Stimulated activated CD4-positive, alpha-beta T cell treated with anti-CD3 and anti-CD28 coated beads, Interleukin-12 subunit alpha, Interleukin-12 subunit beta, amount 100 ng/mL, for 24 hours (primary cell): ENCODE data around the gene PHB1.
"Not testable (repeated sequence)": the region's sequence is repeated elsewhere in the genome, so short reads cannot be mapped to it uniquely, and the experiment has no call there.

Experiments
- DNase-seq, 2 experiments: peaks; one replicate each; pipeline ENCODE4 v3.0.0-alpha.2; 2020; ENCODE audit warnings: low read depth in 2 of 2

The PHB1 gene

DNA sequence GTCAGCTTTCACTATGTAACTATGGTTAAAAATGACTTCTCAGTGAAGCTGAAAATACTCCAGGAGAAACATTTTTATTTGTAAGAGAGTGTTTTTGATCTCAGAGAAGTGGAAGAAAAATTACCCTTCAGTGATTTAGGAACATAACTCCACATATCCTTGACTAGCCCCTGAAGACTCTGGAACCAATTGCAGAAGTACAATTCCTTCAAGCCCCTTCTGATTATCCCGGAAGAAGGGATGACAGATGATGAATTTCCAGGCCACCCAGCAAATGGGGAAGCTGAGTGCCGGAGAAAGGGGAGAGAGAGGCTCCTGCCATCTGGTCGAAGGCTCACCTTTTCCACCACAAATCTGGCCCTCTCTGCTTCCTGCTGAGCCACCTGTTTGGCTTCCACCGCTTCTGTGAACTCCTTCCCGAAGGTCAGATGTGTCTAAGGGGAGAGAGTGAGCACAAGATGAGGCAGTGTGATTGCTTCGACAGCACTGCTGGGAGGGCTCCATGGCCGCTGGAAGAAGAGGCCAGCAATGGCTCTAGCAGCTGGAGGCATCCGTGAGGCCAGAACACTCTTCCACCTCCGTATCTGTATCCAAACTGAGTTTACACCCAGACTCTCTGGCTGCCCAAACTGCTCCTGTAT lies 8.1 kb downstream of the PHB1 start:
- no peak for DNase-seq

DNA sequence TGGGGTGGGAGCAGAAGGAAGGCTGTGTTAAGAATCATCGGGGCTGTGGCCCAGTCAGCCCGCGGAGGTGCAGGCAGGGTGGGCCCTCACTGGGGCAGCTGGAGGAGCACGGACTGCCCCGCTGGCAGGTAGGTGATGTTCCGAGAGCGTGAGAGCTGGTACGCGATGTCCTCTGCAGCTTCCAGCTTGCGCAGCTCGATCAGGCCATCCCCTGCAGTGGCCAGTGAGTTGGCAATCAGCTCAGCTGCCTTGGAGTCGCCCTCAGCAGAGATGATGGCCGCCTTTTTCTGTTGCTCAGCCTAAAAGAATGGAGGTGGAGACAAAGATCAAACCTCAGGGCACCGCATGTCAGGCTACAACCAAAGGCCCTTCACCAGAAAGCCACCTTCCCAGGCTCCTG lies 9.8 kb downstream of the PHB1 start:
- DNase-seq = no peak

DNA sequence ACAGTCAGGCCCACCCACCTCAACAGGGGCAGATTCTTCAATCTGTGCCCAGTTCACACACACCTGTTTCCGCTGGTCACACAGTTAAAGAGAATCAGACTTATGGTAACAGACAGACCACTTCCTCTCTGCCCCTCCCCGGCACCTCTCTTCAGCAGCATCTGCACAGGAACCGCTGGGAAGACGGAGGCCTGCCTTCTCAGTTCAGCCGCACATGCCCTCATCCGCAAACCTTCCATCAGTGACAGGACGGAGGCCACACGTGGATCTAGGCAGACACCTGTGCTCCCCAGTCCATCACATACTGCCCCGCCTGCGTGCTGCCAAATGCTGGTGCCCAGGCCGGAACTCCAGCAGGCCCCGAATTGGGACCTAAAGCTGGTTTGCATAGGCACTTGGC lies 10.3 kb downstream of the PHB1 start:
- no peak for DNase-seq

DNA sequence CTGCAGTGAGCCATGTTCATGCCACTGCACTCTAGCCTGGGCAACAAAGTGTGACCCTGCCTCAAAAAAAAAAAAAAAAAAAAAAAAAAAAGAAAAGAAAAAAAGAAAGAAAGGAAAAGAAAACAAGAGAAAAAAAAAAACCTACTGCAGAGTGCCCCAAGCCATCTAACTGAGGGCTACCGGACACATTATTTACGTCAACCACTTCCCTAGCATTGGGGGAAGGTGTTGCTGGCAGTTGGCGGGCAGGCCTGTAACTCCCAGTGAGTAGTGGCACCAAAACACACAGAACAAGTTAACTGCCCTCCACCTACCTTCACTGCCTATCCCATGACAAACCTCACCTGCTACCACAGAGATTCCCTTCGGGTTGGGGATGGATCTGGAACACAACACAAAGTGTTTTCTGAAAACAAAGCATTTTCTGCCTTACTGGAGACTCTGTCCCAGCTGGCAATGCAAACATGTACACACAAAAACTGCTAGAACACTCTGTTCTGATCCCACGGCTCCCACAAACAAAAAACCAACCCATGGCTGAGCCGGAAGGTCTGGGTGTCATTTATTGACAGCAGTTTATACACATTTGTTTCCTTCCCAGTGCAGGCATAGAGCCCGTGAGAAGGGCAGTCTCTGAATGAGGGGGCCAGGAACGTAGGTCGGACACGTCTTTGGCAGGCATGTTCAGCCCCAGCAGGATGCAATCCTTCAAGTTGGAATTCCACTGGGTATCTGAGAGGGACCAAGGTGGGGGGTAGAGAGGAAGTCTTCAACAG lies 11.0 kb downstream of the PHB1 start:
- DNase-seq = no peak

DNA sequence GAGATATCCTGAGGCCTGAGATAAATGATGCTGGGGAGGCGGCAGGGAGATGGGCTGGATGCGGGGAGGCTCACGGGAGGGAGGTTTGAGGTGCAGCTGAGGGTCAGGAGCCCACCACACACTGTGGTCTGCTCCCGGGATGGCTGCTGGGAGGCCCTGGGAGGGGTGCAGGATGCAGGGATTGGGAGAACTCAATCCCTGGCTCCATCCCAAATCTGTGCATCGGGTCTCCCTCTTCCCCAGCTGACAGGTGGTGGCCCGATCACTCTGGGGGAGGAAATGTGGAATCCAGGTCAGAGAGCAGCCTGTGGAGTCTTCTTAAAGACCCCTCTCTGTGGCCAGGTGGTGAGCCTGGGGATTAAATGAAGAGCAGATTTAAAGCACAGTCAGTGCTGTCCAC lies 12.0 kb downstream of the PHB1 start:
- DNase-seq = no peak

DNA sequence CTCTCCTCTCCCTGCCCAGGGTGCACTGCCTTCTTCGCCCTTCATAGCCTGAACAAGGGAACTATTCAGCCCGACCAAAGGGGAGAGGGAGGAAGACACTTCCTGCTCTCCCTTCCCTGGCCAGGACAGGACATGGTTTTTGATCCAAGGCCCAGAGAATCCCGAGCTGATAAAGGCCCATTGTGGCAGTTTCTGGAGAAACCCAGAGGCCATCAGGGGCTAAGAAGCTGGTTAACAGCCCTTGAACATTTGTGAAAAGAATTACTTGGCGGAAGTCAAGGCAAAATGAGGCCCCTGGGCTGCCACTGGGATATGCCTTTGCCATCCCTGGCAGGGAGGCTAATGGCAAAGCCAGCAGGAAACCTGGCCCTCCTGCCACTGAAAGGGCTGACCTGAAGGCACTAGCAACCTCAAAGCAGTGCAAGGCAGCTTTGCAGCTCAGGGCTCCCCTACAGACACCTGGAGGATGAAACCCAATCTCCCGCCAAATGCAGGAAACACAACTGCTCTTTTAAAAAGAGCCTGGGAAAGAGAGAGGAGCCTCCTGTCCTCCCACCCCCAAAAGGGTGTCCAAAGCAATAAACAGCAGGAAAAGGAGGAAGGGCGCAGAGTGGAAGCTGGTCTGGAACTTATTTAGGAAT lies 12.6 kb downstream of the PHB1 start:
- no peak for DNase-seq

DNA sequence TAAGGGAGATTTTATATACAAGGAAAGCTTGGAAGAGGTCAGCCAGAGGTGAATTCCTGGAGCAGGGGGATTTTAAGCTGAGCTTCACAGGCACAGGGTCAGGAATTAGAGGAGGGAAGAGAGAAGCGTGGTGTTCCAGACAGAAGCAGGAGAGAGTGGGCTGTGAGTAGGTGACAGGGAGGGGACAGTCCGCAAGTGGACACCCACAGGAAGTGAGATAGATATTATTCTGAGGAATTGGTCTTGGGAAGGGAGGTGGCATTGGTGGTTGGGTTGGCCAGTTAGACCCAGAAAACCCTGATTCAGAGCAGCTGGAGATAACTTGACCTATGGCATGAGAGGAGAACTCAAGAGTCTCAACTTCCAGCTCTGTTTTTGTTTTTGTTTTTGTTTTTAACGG lies 14.7 kb downstream of the PHB1 start:
- no peak for DNase-seq

DNA sequence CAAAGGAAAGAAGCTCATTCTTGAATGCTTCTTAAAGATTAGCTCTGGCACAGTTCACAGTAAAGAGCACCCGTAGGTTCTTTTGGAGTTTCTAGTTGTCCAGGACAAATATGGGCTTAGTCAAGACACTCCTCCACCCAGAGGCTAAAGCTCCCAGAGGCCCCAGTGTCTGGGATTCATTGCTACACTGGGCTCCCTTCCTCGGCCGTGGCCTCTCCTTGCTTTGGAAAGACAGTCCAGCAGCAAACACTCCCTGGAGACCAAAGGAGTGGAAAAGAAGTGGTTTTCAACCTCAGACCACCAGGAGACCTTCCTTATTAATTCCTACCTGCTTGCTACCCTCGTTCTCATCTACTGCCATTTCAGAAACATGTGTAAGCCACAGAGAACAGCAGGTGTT lies 17.1 kb downstream of the PHB1 start:
- DNase-seq = no peak

DNA sequence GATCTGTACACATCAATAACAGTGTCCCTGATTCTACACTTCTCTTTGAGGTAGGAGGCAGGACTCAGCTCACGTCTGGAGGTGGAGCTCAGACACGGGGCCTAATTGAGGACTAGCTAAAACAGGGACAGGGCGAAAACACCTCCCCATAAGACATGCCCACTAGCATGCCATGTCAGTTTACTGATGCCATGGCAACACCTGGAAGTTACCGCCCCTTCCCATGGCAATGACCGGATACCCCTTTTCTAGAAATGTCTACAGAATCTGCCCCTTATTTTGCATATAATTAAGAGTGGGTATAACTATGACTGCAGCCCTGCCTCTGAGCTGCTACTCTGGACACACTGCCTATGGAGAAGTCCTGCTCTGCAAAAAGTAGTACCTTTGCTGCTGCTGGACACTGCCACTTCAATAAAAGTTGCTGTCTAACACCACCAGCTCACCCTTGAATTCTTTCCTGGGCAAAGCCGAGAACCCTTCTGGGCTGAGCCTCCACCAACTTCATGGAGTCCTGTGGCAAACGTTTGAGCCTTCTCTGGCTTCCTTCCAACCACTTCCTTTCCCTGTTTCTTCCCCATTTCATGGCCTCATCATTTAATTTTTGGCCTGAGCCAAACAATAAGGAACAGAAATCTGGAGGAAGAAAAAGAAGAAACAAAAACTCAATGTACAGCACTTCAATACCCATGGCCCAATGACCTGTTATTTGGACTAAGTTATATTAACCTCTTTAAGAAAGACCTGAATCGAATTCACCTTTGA lies 21.0 kb downstream of the PHB1 start:
- DNase-seq = no peak

DNA sequence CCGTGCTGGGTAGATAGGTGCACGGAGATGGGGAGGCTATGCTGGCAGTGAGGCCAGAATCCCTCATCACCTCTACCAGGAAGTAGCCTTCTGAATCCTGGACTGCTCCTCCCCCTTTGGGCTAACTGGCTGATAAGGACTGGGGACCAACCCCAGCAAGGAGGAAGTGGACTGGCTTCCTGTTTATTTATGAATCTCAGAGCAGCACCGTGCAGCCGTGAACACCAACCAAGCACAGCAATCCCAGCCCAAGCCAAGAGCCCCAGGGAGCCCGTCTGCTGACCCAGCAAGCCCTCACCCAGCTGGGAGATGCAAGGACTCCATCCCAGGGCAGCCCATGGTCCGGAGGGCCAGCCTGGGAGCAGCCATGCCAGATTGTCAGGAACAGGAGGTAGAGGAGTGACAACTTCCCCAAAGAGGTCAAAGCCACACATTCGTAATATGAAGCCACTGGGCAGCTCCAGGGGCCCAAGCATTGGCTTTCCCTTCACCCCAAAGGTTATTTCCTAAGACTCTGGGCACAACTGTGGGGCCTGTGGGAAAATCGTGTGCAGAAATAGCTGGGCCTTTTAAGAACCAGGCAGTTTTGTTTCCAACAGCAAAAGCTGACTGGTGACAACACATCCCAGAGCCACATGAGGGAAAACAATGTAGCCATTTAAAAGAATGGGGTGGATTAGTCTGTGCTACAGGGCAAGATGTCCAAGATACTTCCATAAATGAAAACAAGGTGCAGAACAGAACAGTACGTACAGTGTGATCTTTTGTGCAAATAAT lies 23.9 kb downstream of the PHB1 start:
- no peak for DNase-seq

DNA sequence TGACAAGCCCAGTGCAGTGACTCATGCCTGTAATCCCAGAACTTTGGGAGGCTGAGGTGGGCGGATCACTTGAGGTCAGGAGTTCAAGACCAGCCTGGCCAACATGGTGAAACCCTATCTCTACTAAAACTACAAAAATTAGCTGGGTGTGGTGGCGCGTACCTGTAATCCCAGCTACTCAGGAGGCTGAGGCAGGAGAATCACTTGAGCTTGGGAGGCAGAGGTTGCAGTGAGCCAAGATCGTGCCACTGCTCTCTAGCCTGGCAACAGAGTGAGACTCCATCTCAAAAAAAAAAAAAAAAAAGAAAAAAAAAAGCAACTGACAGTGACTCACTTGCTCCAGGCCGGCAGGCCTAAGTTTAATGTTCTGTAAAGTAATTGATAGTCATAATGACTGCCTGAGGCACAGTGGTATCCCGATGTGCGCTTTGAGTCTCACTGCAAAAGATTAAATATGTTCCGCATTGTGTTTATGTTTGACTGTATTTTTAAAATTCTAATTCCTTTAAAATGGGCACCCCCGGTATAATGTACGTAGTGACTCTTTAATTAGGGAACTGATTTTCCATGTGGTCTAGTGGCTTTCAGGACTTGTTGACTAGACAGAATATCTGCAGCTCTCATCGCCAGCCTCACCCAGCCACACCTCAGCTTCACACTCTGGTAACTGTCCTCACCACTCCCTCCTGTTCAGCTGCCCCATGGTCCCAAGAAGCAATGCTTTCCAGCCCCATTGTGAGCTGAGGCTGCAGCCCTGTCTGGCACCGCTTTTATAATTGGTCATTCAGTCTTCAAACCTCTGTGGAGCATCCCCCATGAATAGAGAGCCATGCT lies 25.0 kb downstream of the PHB1 start:
- DNase-seq = not testable (repeated sequence)

DNA sequence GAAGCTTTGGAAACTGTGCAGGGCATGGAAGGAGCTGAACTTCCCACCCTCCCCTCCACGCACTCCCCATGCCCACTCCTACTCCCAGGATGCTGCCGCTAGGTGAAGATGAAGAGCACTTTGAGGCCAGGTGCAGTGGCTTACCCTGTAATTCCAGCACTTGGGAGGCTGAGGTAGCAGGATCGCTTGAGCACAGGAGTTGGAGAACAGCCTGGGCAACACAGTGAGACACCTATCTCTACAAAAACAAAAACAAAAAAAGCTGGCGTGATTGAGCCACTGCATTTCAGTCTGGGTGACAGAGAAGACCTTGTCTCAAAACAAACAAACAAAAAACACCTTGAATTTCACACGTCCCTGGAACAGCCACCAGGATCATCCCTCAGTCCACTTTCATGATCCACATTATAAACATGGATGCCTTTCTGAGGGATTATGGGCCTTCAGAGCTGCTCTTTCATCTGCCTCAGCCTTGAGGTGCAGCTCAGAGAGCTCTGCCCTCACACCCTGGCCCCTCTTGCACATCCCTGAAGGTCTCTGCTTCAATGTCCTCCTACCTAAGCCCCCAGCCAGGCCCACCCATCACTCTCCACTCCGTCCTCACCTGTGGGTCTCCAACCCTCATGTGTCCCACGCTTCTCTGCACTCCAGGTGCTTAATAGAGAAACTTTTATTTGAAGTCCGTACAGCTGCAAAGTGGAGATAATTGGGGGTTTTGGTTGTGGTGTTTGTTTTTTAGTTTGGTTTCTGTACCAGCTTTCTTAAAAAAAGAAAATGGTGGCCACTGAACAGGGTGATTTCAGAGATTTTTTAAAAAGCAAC lies 25.8 kb downstream of the PHB1 start:
- no peak for DNase-seq

DNA sequence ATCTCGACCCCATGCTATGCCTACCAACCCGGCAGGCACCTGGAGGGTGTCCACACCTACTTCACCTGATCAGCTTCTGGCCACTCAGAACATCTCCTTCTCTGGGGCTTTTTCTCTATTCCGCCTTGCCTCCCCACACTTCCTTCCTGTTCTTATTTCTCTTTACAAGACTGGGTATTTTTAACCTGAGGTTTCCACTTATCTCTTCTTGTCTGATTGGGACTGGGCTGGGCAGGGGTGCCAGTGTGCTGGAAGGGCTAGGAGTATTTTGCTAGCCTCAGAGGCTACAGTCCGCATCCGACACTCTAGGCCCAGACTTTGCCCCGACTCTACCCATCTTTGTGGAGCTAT lies 26.4 kb downstream of the PHB1 start:
- DNase-seq = no peak

DNA sequence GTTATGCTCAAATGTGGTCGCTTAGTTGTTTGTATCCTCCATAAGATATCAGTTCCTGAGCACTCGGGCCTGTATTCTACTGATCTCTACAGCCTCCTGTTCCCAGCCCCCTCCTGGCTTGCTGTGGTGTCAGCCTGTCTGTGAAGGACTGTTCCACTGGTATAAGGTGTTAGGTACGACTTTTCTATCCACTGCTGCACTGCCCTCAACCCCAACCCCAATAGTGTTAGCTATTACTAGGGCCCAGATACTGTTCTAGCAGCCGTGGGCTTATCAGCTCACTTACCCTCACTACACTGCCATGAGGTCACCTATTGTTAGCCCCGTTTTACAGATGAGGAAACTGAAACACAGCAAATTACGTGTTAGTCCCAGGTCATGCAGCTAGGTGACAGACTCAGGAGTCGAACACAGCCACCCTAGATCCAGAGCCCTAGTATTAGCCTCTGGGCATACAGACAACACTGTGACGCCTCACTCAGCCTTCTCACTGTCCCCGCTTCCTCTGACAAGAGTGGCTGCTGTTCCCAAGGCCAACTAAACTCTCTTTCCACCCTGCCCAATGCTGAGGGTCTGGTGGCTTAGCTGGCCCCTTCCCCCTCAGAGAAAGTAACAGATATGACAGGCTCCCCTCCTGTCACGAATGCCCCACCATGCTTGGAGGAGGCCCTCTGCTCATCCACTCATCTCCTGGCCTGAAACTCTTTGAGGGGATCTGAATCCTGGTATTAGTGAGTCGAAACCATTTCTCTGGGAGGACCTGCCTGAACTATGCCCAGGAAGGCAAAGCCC lies 27.0 kb downstream of the PHB1 start:
- DNase-seq = no peak

DNA sequence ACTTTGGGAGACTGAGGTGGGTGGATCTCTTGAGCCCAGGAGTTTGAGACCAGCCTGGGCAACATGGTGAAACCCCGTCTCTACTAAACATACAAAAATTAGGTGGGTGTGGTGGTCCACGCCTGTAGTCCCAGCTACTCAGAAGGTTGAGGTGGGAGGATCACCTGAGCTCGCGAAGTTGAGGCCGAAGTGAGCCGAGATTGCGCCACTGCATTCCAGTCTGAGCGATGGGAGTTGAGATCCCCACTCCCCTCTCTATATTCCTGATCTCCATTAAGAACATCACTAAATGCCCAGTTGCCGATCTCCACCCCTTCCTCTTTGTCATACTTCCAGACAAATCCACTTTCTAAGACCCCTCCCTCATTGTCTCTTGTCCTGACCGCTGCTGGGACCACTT lies 28.3 kb downstream of the PHB1 start:
- no peak for DNase-seq

DNA sequence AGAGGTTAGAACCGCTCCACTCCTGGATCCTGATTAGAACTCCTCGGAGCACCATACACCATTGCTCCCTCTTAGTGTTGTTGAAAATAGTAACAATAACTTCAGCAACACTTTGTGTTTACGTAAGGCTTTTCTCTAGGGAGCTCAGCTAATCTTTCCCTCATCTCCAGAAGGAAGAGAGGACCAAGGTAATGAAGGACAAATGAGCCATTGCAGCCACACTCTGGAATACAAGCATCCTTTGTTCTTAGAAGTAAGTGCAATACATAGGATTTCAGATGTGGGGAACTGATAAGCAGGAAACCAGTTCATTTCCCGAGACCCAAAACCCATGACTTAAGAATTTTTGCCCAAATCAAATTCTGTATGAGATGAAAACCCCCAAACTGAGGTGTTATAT lies 29.7 kb downstream of the PHB1 start:
- no peak for DNase-seq

DNA sequence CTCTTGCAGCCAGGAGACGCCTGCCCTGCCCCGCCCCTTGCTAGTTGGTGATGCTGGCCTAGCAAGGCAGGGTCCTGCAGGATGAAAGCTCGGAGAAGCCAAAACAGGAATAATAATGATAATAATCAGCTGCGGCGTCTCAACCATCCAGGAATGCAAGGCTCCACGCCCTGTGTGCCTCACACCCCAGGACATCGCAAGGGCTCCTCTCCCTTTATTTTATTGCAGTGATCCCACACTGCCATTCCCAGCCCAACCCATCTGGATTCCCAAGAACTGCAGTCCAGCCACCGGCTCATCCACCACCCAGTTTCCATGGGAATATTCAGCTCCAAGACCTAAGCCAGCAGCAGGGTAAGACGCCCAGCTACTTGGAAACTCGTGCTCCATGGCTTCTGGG lies 31.6 kb downstream of the PHB1 start:
- DNase-seq = no peak

DNA sequence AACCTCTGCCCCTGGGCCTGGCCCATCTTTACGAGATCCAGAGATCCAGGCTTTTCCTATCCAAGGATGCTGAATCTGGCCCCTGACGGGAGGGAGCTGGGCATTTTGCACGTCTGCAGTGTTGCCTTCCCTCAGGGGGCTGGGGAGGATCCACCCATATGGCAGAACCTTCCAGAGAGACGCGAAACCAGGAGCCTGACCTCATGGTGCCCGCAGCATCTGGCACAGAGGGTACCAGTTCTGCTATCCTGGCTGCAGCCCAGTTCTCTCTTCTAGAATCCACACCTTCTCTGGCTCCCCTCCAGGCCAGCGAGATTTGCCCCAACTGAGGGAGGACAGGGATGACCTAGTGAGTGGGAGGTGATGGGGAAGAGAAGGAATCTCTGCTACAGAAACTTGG lies 32.1 kb downstream of the PHB1 start:
- no peak for DNase-seq

DNA sequence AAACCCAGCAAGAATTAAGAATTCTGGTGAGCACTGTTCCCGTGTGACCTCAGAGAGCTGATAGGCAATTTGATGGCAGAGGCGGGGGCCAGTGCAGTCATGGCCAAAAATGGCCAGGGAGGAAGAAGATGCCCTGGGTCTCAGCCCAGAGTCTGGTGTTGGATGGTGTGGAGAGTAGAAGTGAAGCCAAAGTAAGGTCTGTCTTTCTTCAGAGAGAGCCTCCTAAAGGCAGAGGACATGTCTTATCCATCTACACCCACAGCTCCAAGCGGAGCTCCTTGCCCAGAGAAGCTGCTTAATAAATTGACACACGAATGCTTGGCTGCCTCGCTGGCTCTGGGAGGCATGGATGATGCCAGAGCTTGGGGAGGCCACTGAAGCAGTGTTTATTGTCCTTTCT lies 32.9 kb downstream of the PHB1 start:
- DNase-seq = no peak
